ENCODE results near the gene NANP. TPM values are rescaled to one million over a fixed set of nuclear protein-coding genes. Genes with fewer than 3 reads are reported as not detected.

NANP gene
- polyA plus RNA-seq, 2 of the 4 experiments (the other 2 are of a cell fraction) = 11.2 to 11.4 TPM

Small RNA genes lying within 50 kb of the gene (small RNA-seq; reads per million reads assigned to genes)
- gene RN7SL594P (0 reads per million in 6 experiments), gene RNU6ATAC17P (0 reads per million in 6 experiments)

Other genes starting within 250 kb of the NANP start
- gene ABHD12, start 233.2 kb downstream of the NANP start, polyA plus RNA-seq (2011; rRNA removed) = 54.3 and 59.1 TPM in 2 replicates
- 87.3 to 101 TPM (median 96.4 TPM) in 3 replicates for gene ABHD12, start 233.2 kb downstream of the NANP start, polyA plus RNA-seq (2017; fragmentation: RNase III; extraction: RNeasy Plus Mini Kit Qiagen cat#74134 plus additional on column Dnase treatment)
- 33.5 and 46.4 TPM in 2 replicates for gene GINS1, start 216.3 kb downstream of the NANP start, polyA plus RNA-seq (2011; rRNA removed)
- 30.7 to 34.2 TPM (median 33.6 TPM) in 3 replicates for gene GINS1, start 216.3 kb downstream of the NANP start, polyA plus RNA-seq (2017; fragmentation: RNase III; extraction: RNeasy Plus Mini Kit Qiagen cat#74134 plus additional on column Dnase treatment)
- 15.3 and 22.4 TPM in 2 replicates for gene NINL, start 38.5 kb downstream of the NANP start, polyA plus RNA-seq (2011; rRNA removed)
- gene NINL, start 38.5 kb downstream of the NANP start, polyA plus RNA-seq (2017; fragmentation: RNase III; extraction: RNeasy Plus Mini Kit Qiagen cat#74134 plus additional on column Dnase treatment) = 13.2 to 23.4 TPM (median 20.2 TPM) in 3 replicates
- 25.4 and 29.7 TPM in 2 replicates for gene ZNF337, start 72.8 kb upstream of the NANP start, polyA plus RNA-seq (2011; rRNA removed)
- gene ZNF337, start 72.8 kb upstream of the NANP start, polyA plus RNA-seq (2017; fragmentation: RNase III; extraction: RNeasy Plus Mini Kit Qiagen cat#74134 plus additional on column Dnase treatment) = 16.5 to 18.2 TPM (median 17.6 TPM) in 3 replicates